Hepatocyte (in vitro differentiated cells): ENCODE results near the gene MTMR12.

Source experiments
- CTCF ChIP-seq: fragments of 200-600 bp; sonication (generic); IDR thresholded peaks from 2 replicates; pipeline ENCODE4 v1.5.1; 2016; ENCODE audit warnings: antibody characterized with exemption, mild to moderate bottlenecking; ENCODE audit not compliant: poor library complexity
- EZH2 ChIP-seq: fragments of 200-600 bp; sonication (generic); IDR thresholded peaks from 2 replicates; pipeline ENCODE4 v1.6.1; 2016; ENCODE audit warnings: antibody characterized with exemption, mild to moderate bottlenecking, borderline replicate concordance

- no peak for TF ChIP-seq CTCF
- no peak for TF ChIP-seq EZH2
These were observed 1.9 kb upstream of the MTMR12 start for GRCh38 chr5:32314658-32315057.
